ENCODE data around the gene AIDA.
"Not testable (repeated sequence)": the region's sequence is repeated elsewhere in the genome, so short reads cannot be mapped to it uniquely, and the experiment has no call there.

The AIDA gene

GRCh38 chr1:222750651-222751050 lies 38.4 kb upstream of the AIDA start:
- no peak for DNase-seq (ENCODE audit: low spot score)
- in situ Hi-C loops (cut with MboI; ENCODE audit: low pct_unique_long_range_greater_than_20kb, low sequenced_read_pairs, unreplicated experiment), result no loop called here
- TF ChIP-seq CTCF (IDR thresholded peaks at IDR 0.05; ENCODE audit: extremely low read depth, insufficient read depth, missing control alignments), result no peak

GRCh38 chr1:222749927-222750326 lies 37.6 kb upstream of the AIDA start:
- no peak for TF ChIP-seq CTCF (IDR thresholded peaks at IDR 0.05; ENCODE audit: extremely low read depth, insufficient read depth, missing control alignments)
- no peak for DNase-seq (ENCODE audit: low spot score)
- in situ Hi-C loops (cut with MboI; ENCODE audit: low pct_unique_long_range_greater_than_20kb, low sequenced_read_pairs, unreplicated experiment), result no loop called here

GRCh38 chr1:222741630-222742457 lies 29.6 kb upstream of the AIDA start:
- in situ Hi-C loops (cut with MboI; ENCODE audit: low pct_unique_long_range_greater_than_20kb, low sequenced_read_pairs, unreplicated experiment); DNase-seq (ENCODE audit: low spot score): not testable (repeated sequence)

GRCh38 chr1:222739929-222740328 lies 27.6 kb upstream of the AIDA start:
- no peak for DNase-seq (ENCODE audit: low spot score)
- no peak for TF ChIP-seq CTCF (IDR thresholded peaks at IDR 0.05; ENCODE audit: extremely low read depth, insufficient read depth, missing control alignments)
- in situ Hi-C loops (cut with MboI; ENCODE audit: low pct_unique_long_range_greater_than_20kb, low sequenced_read_pairs, unreplicated experiment), result no loop called here

- in situ Hi-C loops (cut with MboI; ENCODE audit: low pct_unique_long_range_greater_than_20kb, low sequenced_read_pairs, unreplicated experiment), result no loop called here
- TF ChIP-seq CTCF (IDR thresholded peaks at IDR 0.05; ENCODE audit: extremely low read depth, insufficient read depth, missing control alignments), result no peak
- DNase-seq (ENCODE audit: low spot score), result no peak
Measured at GRCh38 chr1:222739465-222739864, 27.2 kb upstream of the AIDA start.

GRCh38 chr1:222736972-222737371 lies 24.7 kb upstream of the AIDA start, which contains the start of gene FAM177B:
FAM177B (plus strand) TSS chr1:222737202; CDS start chr1:222746546, 9,344 bp downstream.
- in situ Hi-C loops (cut with MboI; ENCODE audit: low pct_unique_long_range_greater_than_20kb, low sequenced_read_pairs, unreplicated experiment), result no loop called here
- no peak for TF ChIP-seq CTCF (IDR thresholded peaks at IDR 0.05; ENCODE audit: extremely low read depth, insufficient read depth, missing control alignments)
- DNase-seq (ENCODE audit: low spot score), result no peak

- no peak for DNase-seq (ENCODE audit: low spot score)
- in situ Hi-C loops (cut with MboI; ENCODE audit: low pct_unique_long_range_greater_than_20kb, low sequenced_read_pairs, unreplicated experiment), result no loop called here
- no peak for TF ChIP-seq CTCF (IDR thresholded peaks at IDR 0.05; ENCODE audit: extremely low read depth, insufficient read depth, missing control alignments)
Measured at GRCh38 chr1:222736470-222736869, 24.2 kb upstream of the AIDA start.
